H9 (cell line): ENCODE data around the gene ZNF213. TPM values are rescaled to one million over a fixed set of nuclear protein-coding genes. Genes with fewer than 3 reads are reported as not detected.

Experiments used
- DNase-seq: peaks from one replicate; pipeline ENCODE4 v3.0.0-alpha.2; 2017
- H2AFZ ChIP-seq: one replicate; pipeline ENCODE4 v1.6.1; 2013; ENCODE audit warnings: mild to moderate bottlenecking, low read length, control low read depth, moderate library complexity
- H2AK5ac ChIP-seq: 2 replicates; pipeline ENCODE4 v1.6.1; 2013; ENCODE audit warnings: low read length, control low read depth, mixed read lengths; ENCODE audit not compliant: insufficient read length
- H2BK120ac ChIP-seq: one replicate; pipeline ENCODE4 v1.6.1; 2013; ENCODE audit warnings: low read depth, mild to moderate bottlenecking, low read length, control low read depth, inconsistent platforms; ENCODE audit not compliant: poor library complexity, severe bottlenecking
- H2BK12ac ChIP-seq: 2 replicates; pipeline ENCODE4 v1.6.1; 2013; ENCODE audit warnings: low read length, control low read depth, mixed read lengths, low read depth; ENCODE audit not compliant: insufficient read length
- H2BK15ac ChIP-seq: 2 replicates; pipeline ENCODE4 v1.6.1; 2013; ENCODE audit warnings: low read depth, low read length, control low read depth
- H2BK20ac ChIP-seq: one replicate; pipeline ENCODE4 v1.6.1; 2013; ENCODE audit warnings: low read depth, mild to moderate bottlenecking, low read length, control low read depth, inconsistent platforms; ENCODE audit not compliant: poor library complexity, severe bottlenecking
- H2BK5ac ChIP-seq: 2 replicates; pipeline ENCODE4 v1.6.1; 2013; ENCODE audit warnings: low read length, control low read depth, mixed read lengths; ENCODE audit not compliant: insufficient read length
- H3K14ac ChIP-seq: 2 replicates; pipeline ENCODE4 v1.6.1; 2013; ENCODE audit warnings: low read length, control low read depth; ENCODE audit not compliant: insufficient read depth
- H3K18ac ChIP-seq: 2 replicates; pipeline ENCODE4 v1.6.1; 2013; ENCODE audit warnings: low read depth, mild to moderate bottlenecking, mixed read lengths, low read length, control low read depth; ENCODE audit not compliant: insufficient read length
- H3K23ac ChIP-seq: 2 replicates; pipeline ENCODE4 v1.6.1; 2013; ENCODE audit warnings: low read length, control low read depth, mixed read lengths, low read depth; ENCODE audit not compliant: insufficient read length
- H3K23me2 ChIP-seq: 2 replicates; pipeline ENCODE4 v1.6.1; 2013; ENCODE audit warnings: low read depth, mild to moderate bottlenecking, mixed read lengths, low read length, control low read depth; ENCODE audit not compliant: insufficient read length, poor library complexity, severe bottlenecking
- H3K27ac ChIP-seq: 2 replicates; pipeline ENCODE4 v1.5.1; 2013; ENCODE audit warnings: low read length, control low read depth, mixed read lengths, low read depth; ENCODE audit not compliant: insufficient read length
- H3K27me3 ChIP-seq: 2 replicates; pipeline ENCODE4 v1.6.1; 2013; ENCODE audit warnings: low read length, control low read depth, inconsistent platforms; ENCODE audit not compliant: insufficient read depth
- H3K4ac ChIP-seq: 2 replicates; pipeline ENCODE4 v1.6.1; 2013; ENCODE audit warnings: low read depth, mild to moderate bottlenecking, control low read depth, inconsistent platforms, low read length, moderate library complexity
- H3K4me1 ChIP-seq: 2 replicates; pipeline ENCODE4 v1.6.1; 2013; ENCODE audit warnings: low read length, control low read depth, inconsistent platforms; ENCODE audit not compliant: insufficient read depth
- H3K4me2 ChIP-seq: 2 replicates; pipeline ENCODE4 v1.6.1; 2013; ENCODE audit warnings: low read length, control low read depth, mixed read lengths; ENCODE audit not compliant: insufficient read length, insufficient read depth
- H3K56ac ChIP-seq: 2 replicates; pipeline ENCODE4 v1.6.1; 2013; ENCODE audit warnings: low read depth, mild to moderate bottlenecking, mixed read lengths, low read length, control low read depth; ENCODE audit not compliant: insufficient read length
- H3K79me1 ChIP-seq: 2 replicates; pipeline ENCODE4 v1.6.1; 2013; ENCODE audit warnings: low read depth, mild to moderate bottlenecking, moderate library complexity, low read length, control low read depth, inconsistent platforms; ENCODE audit not compliant: insufficient read depth, poor library complexity, severe bottlenecking
- H3K79me2 ChIP-seq: 2 replicates; pipeline ENCODE4 v1.6.1; 2013; ENCODE audit warnings: low read length, control low read depth, inconsistent platforms; ENCODE audit not compliant: insufficient read depth
- H3K9ac ChIP-seq: 2 replicates; pipeline ENCODE4 v1.6.1; 2013; ENCODE audit warnings: low read length, control low read depth, mixed read lengths; ENCODE audit not compliant: insufficient read length; ENCODE audit errors: extremely low read depth
- H3K9me3 ChIP-seq: one replicate; pipeline ENCODE4 v1.6.1; 2013; ENCODE audit warnings: low read depth, low read length, inconsistent platforms; ENCODE audit not compliant: control insufficient read depth
- H3T11ph ChIP-seq: one replicate; pipeline ENCODE4 v1.6.1; 2013; ENCODE audit warnings: mild to moderate bottlenecking, low read length, control low read depth, inconsistent platforms
- H4K20me1 ChIP-seq: one replicate; pipeline ENCODE4 v1.6.1; 2013; ENCODE audit not compliant: control insufficient read depth, insufficient read length, insufficient read depth
- H4K5ac ChIP-seq: 2 replicates; pipeline ENCODE4 v1.6.1; 2013; ENCODE audit warnings: low read depth, mild to moderate bottlenecking, mixed read lengths, low read length, control low read depth; ENCODE audit not compliant: insufficient read length
- H4K8ac ChIP-seq: replicated peaks from 2 replicates; pipeline ENCODE4 v1.6.1; 2013; ENCODE audit warnings: low read length, control low read depth, mixed read lengths, low read depth; ENCODE audit not compliant: insufficient read length
- H4K91ac ChIP-seq: 2 replicates; pipeline ENCODE4 v1.6.1; 2013; ENCODE audit warnings: low read depth, mild to moderate bottlenecking, moderate library complexity, mixed read lengths, low read length, control low read depth; ENCODE audit not compliant: insufficient read length
- H3K27ac Mint-ChIP-seq, 3 experiments: 2 replicates in 2 of 3; 3 replicates in 1 of 3; pipeline ENCODE4 v1.8.0; 2020 to 2021; ENCODE audit warnings: mixed read lengths in 3 of 3, mild to moderate bottlenecking in 1 of 3, moderate library complexity in 1 of 3
- H3K27me3 Mint-ChIP-seq: 2 replicates; pipeline ENCODE4 v1.8.0; 2021; ENCODE audit warnings: low read depth, mild to moderate bottlenecking, moderate library complexity, mixed read lengths
- H3K36me3 Mint-ChIP-seq, 3 experiments: 2 replicates in 2 of 3; 3 replicates in 1 of 3; pipeline ENCODE4 v1.8.0; 2020 to 2021; ENCODE audit warnings: low read depth in 3 of 3, mixed read lengths in 3 of 3; ENCODE audit not compliant: insufficient read depth in 1 of 3
- H3K4me1 Mint-ChIP-seq, 2 experiments: 2 replicates each; pipeline ENCODE4 v1.8.0; 2020; ENCODE audit warnings: mixed read lengths in 2 of 2
- H3K4me3 Mint-ChIP-seq, 2 experiments: 2 replicates in 1 of 2; 3 replicates in 1 of 2; pipeline ENCODE4 v1.8.0; 2020 to 2021; ENCODE audit warnings: mild to moderate bottlenecking in 2 of 2, mixed read lengths in 2 of 2, moderate library complexity in 1 of 2
- H3K9me3 Mint-ChIP-seq, 2 experiments: 2 replicates in 1 of 2; 3 replicates in 1 of 2; pipeline ENCODE4 v1.8.0; 2020; ENCODE audit warnings: mild to moderate bottlenecking in 2 of 2, mixed read lengths in 2 of 2, moderate library complexity in 1 of 2
- CTCF ChIP-seq: fragments of 200-600 bp; sonication (generic); conservative IDR thresholded peaks from 3 replicates; pipeline ENCODE4 v1.8.0; 2021; ENCODE audit warnings: antibody characterized with exemption, mild to moderate bottlenecking
- WGBS: extraction: QIAGEN DNeasy Blood & Tissue Kit; methylation state at CpG from one replicate; pipeline ENCODE4 v1.1.7; 2013; ENCODE audit warnings: missing lambda C conversion rate, low lambda C conversion rate, mixed read lengths; ENCODE audit not compliant: insufficient read length; ENCODE audit errors: extremely low coverage; 5-methylcytosine and 5-hydroxymethylcytosine counted together
- total RNA-seq: library from RNA; stranded (reverse); gene quantifications from 2 replicates; pipeline ENCODE4 v1.2.1, GENCODE V29; 2021

Gene ZNF213
- total RNA-seq, 1 experiment from 2014 or later: 6.4 TPM

- Histone ChIP-seq H3K4ac (no peak overlapping the region), H3K23ac (no peak overlapping the region), H3K79me2 (peaks cover 17% of the 10 kb centered on the region; the same call in 1 of the 2 replicates), H3K4me2 (peak overlapping the region; percentile 22), H2BK20ac (no peak overlapping the region), H3K56ac (no peak overlapping the region), H3K9ac (no peak overlapping the region), H3K4me1 (peaks cover 6% of the 10 kb centered on the region; the same call in 1 of the 2 replicates), H3K27me3 (no peaks in the 10 kb centered on the region), H3K27ac (no peak overlapping the region), H4K5ac (no peak overlapping the region), H3T11ph (no peak overlapping the region), H4K20me1 (no peaks in the 10 kb centered on the region), H2BK15ac (no peak overlapping the region), H2BK12ac (no peak overlapping the region), H3K18ac (no peak overlapping the region), H3K79me1 (peaks cover 6% of the 10 kb centered on the region), H4K91ac (no peak overlapping the region), H2BK120ac (no peak overlapping the region), H2BK5ac (no peak overlapping the region), H2AK5ac (no peak overlapping the region), H3K23me2 (peaks cover 26% of the 10 kb centered on the region), H2AFZ (no peak overlapping the region), H3K14ac (no peak overlapping the region), H3K9me3 (no peaks in the 10 kb centered on the region), H4K8ac (no peak overlapping the region)
- peak overlapping the region; percentile 98 to 100; a peak in 2 of 5 replicates for H3K4me3 Mint-ChIP-seq
- DNase-seq: no peak
- no peaks in the 10 kb centered on the region for H3K9me3 Mint-ChIP-seq
- H3K27me3 Mint-ChIP-seq: no peaks in the 10 kb centered on the region; the same call in 1 of the 2 replicates
- peaks cover 36 to 65% (median 52%) of the 10 kb centered on the region in 3 experiments for H3K36me3 Mint-ChIP-seq
- WGBS: no CpG with 5 or more reads among the region's 4 CpGs
- 0 out of 7 replicates have a peak overlapping the region, but pooled peaks of 1 of the 3 experiments have one; percentile 28 for H3K27ac Mint-ChIP-seq
- H3K4me1 Mint-ChIP-seq: peaks cover 36 to 38% of the 10 kb centered on the region in 2 experiments
- TF ChIP-seq CTCF: peak; percentile 41; the same call in 2 of the 3 replicates
Measured at GRCh38 chr16:3095869-3096268, 39.0 kb upstream of the ZNF213 start.
